ENCODE data around the gene SPAG17. TPM values are rescaled to one million over a fixed set of nuclear protein-coding genes. Genes with fewer than 3 reads are reported as not detected.

SPAG17 gene
- total and polyA plus RNA-seq, 9 donors = 0.08 to 39.5 (median 0.67) TPM

DNA sequence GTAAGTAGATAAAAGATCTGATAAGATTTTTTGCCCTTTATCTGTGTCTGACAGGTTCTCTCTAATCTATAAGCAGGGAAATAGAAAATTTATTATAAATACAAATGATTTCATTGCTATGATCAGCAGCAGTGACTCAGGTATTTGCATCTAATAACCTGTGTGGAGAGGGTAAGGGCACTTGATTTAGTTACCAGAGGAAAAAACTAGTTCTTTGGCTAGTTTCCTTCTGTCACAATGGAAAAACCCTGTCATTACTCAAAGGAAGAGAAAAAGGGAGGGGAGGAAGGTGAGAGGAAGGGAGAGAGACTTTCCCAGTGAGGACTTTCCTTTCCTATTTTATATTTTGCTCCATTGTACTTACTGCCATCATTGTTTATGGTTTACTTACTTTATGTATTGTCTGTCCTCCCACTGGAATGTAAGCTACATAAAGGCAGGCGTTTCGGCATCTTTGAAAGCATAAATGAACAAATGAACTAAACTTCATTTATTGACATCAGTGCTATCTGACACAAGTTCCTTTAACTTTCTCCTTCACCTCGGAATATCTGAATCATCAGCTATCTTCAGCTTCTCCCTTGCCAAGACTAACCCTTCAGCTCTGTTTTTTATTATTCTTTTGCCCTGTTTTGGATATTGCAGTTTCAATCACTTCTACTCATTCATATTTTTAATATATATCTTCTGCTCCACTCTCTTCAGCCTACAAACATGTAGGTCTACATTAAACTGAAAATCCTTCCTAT, 220.6 kb downstream of the SPAG17 start:
- TF ChIP-seq EP300 (IDR thresholded peaks at IDR 0.05) = no peak
- TF ChIP-seq CTCF (IDR thresholded peaks at IDR 0.05) = no peak
- H3K4me3 ChIP-seq = no peak overlapping the region
- WGBS, 3 donors = 64 to 74% (median 64%) methylated on average over 3 of the region's 3 CpGs

DNA sequence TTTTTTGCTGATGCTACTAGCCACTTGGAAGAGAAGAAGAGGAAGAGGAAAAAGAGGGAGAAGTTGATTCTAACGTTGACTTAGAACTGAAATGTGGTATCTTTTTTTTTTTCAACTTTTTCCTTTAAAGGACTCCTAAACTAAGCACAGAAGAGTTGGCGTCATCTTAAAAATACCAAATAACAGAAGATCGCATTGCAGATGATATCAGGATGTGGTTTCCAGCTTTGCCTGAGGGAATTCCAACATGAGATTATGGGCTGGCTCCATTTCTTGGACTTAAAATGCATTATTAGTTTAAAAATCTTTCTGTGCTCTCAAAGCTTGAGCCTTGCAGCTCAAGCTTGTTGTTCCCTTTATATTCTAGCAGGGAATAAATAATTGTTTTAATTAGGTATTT, 225.7 kb downstream of the SPAG17 start:
- WGBS, 3 donors = 62 to 67% (median 66%) methylated on average over 3 of the region's 3 CpGs
- no peak overlapping the region for H3K4me3 ChIP-seq

More for the DNA sequence above, 220.6 kb downstream of the SPAG17 start:
- H3K9me3 ChIP-seq = no peaks in the 10 kb centered on the region
- no peak for DNase-seq
- no peaks in the 10 kb centered on the region for H3K27me3 ChIP-seq
- intact Hi-C loops (cut with DNase I) = no loop called here
- no peaks in the 10 kb centered on the region for H3K4me1 ChIP-seq (ENCODE audit: insufficient read depth)
- no peak overlapping the region for H3K27ac ChIP-seq
- no peaks in the 10 kb centered on the region for H3K36me3 ChIP-seq

GRCh38 chr1:117952386-117952785, 232.6 kb downstream of the SPAG17 start:
- 92 to 96% (median 94%) methylated on average over 1 of the region's 1 CpG for WGBS, 3 donors
- Histone ChIP-seq H3K27me3 (no peaks in the 10 kb centered on the region), H3K36me3 (no peaks in the 10 kb centered on the region), H3K9me3 (no peaks in the 10 kb centered on the region), H3K4me3 (no peak overlapping the region), H3K27ac (no peak overlapping the region), H3K4me1 (ENCODE audit: insufficient read depth) (no peaks in the 10 kb centered on the region)
- no peak for TF ChIP-seq EP300 (IDR thresholded peaks at IDR 0.05)
- TF ChIP-seq CTCF (IDR thresholded peaks at IDR 0.05) = no peak
- no peak for TF ChIP-seq POLR2A (IDR thresholded peaks at IDR 0.05)
- intact Hi-C loops (cut with DNase I) = no loop called here
- no peak for DNase-seq

More for the DNA sequence above, 225.7 kb downstream of the SPAG17 start:
- TF ChIP-seq CTCF (IDR thresholded peaks at IDR 0.05) = no peak
- no peak for TF ChIP-seq POLR2A (IDR thresholded peaks at IDR 0.05)
- no peak for TF ChIP-seq EP300 (IDR thresholded peaks at IDR 0.05)
- no peaks in the 10 kb centered on the region for H3K9me3 ChIP-seq
- no peak overlapping the region for H3K27ac ChIP-seq
- intact Hi-C loops (cut with DNase I) = no loop called here
- DNase-seq = no peak
- H3K4me1 ChIP-seq (ENCODE audit: insufficient read depth) = no peaks in the 10 kb centered on the region
- H3K27me3 ChIP-seq = no peaks in the 10 kb centered on the region
- no peaks in the 10 kb centered on the region for H3K36me3 ChIP-seq

DNA sequence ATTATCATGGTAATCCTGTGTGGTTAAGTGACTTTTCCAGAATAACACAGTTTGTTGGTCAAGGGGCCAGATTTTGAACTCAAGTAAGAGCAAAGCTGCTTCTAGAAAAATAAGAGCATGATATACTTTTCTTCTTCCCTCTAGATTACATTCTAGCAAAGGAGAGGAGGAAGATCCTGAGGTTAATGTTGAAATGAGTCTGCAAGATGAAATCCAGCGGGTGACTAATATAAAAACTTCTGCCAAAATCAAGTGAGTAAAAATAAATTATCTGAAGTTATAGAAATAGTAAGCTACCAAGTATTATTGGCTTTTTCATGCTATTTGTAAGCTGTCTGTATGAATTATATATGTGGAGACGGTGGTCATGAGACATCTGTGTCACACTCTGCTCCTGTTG, 242.7 kb downstream of the SPAG17 start:
- no peak for TF ChIP-seq CTCF (IDR thresholded peaks at IDR 0.05)
- no peak for TF ChIP-seq POLR2A (IDR thresholded peaks at IDR 0.05)
- no peak for TF ChIP-seq EP300 (IDR thresholded peaks at IDR 0.05)
- Histone ChIP-seq H3K4me1 (ENCODE audit: insufficient read depth) (no peaks in the 10 kb centered on the region), H3K4me3 (no peak overlapping the region), H3K9me3 (no peaks in the 10 kb centered on the region), H3K36me3 (no peaks in the 10 kb centered on the region), H3K27me3 (no peaks in the 10 kb centered on the region), H3K27ac (no peak overlapping the region)
- DNase-seq = no peak
- 84 to 98% (median 96%) methylated on average over 2 of the region's 2 CpGs for WGBS, 3 donors
- intact Hi-C loops (cut with DNase I) = no loop called here

Measured in ovary (tissue), 9 donors.